Measurements from ENCODE around the gene NUP62.

Gene NUP62

GRCh38 chr19:49869009-49869483, 60.3 kb downstream of the NUP62 start:
- TF ChIP-seq GATA3 (IDR thresholded peaks at IDR 0.05; ENCODE audit: low read depth, low read length) = no peak
- TF ChIP-seq GATA2 (IDR thresholded peaks at IDR 0.05; ENCODE audit: low read depth, low read length) = no peak

DNA sequence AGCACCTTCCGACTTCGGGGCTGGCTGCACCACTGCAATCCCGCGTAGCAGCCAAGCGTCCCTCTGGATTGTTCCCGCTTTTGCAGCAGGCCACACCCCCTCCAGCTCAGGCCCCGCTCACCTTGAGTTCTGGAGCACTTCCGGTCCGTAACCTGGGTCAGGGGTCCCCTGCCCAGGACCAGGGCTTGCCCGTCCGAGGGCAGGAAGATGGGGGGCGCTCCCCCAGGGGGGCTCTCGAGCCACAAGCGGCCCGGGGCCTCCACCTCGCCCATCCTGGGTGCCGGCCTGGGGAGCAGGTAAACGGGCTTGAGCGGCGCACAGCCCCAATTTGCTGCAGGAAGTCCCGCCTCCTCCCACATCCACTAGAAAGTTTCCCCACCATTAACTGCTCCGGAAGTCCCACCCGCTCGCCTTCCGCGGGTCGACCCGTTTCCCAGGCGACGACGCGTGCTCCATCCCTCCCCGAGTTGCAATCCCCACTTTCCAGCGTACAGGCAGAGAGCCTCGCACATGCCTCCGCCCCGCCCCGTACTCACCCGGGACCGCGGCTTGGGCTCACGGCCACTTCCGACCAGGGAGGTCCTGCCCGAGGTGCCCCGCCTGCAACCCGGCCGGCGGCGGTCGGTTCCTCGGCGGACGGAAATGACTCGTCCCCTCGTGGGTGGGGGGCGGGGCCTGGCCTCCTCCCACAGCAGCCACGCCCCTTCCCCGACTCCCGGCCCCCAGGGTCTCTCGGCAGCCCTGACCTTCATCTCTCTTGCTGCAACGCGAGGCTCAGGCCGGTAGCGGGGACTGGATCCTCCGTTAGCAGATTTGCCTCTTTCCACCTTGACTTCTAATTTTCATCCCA, 62.1 kb downstream of the NUP62 start, which contains the start of gene PNKP:
Gene PNKP, minus strand, starts transcription at position 644 of the 850 bp plus-strand sequence. Its CDS starts 372 bp downstream, at position 272.
- no peak for TF ChIP-seq GATA2 (IDR thresholded peaks at IDR 0.05; ENCODE audit: low read depth, low read length)

- TF ChIP-seq GATA2 (IDR thresholded peaks at IDR 0.05; ENCODE audit: low read depth, low read length) = no peak
- no peak for TF ChIP-seq GATA3 (IDR thresholded peaks at IDR 0.05; ENCODE audit: low read depth, low read length)
Observed at GRCh38 chr19:49864890-49865289, 64.4 kb downstream of the NUP62 start.

DNA sequence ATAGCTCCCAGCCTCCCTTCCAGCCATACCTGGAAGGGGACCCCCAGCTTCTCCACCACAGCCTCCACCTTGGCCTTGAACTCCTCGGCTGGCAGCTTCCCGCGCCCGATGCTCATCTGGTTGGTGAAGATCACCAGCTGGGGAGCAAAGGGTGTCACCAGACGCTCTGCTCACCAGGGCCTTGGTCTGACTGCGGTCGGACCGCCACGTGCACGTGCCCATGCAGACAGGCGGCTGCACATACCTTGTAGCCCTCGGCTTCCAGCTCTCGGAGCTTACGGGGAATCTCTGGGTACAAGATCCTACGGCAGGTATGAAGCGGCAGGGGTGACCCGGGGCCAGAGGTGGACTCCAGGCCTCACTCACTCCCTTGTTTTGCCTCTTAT, 65.4 kb downstream of the NUP62 start:
- no peak for TF ChIP-seq GATA2 (IDR thresholded peaks at IDR 0.05; ENCODE audit: low read depth, low read length)
- TF ChIP-seq GATA3 (IDR thresholded peaks at IDR 0.05; ENCODE audit: low read depth, low read length) = no peak

DNA sequence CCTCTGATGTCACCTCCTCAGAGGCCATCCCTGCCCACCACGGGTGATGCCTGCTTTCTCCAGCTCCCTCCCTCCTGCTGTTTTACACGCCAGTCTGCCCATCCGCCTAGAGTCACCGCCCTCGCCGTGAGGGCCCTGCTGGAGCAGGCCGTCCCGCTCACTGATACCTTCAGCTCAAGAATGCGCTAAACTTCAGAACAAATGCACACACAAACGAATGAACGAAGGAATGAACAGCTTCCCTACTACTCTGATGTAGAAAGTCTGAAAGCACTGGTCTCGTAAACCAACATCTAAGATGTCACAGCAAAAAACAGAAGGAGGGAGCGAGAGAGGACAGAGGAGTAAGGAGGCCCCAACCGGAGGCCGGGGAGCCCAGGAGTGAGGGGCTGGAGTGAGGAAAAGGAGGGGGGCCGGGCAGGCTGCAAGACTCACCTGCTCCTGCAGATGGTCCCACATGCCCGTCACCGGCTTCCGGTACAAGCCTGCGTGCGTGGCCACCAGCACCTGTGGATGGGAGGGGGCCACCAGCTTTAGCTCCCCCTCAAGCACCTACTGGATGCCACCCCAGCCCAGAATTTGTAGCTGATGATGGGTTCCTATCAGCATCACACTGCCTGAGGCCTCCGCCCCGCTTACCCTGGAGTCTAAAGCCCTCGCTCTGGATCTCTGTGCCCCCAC, 65.9 kb downstream of the NUP62 start:
- no peak for TF ChIP-seq GATA3 (IDR thresholded peaks at IDR 0.05; ENCODE audit: low read depth, low read length)
- no peak for TF ChIP-seq GATA2 (IDR thresholded peaks at IDR 0.05; ENCODE audit: low read depth, low read length)

DNA sequence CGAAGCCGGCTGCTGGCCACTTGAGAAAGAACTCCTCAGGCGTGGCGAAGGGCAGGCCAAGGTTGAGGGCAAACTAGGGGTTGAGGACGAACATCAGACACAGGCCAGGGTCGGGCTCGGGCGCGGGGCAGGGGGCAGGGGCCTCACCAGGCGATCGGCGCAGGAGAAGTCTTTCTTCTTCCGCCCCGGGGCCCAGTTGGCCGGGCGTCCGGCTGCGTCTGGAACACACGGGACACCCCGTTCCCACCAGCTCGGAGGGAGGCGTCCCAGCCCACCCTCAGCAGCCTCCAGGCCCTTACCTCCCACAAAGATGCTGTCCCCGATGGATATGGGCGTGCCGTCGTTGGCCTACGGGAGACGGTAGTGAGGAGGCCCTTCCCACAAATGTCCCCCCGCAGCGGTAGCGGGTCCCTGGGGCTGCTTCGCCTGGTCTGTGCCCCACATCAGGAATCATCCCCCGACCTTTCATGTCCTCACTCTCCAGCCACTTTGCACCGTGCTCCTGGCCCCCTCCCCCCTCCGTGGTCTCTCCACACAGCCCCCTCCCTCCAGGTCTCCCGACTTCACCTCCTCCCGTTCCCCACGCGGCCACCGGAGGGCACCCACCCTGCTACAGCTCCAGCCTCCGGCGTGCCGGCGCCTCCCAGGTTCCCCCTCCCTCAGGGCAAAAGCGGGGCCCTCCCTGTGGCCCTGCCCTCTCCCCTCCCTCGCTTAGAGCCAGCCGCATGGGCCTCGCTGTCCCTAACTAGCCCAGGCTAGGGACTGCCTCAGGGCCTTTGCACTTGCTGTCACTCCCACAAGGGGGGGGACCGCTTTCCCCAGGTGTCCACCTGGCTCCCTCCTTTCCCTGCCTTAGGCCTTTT, 66.7 kb downstream of the NUP62 start:
- TF ChIP-seq GATA2 (IDR thresholded peaks at IDR 0.05; ENCODE audit: low read depth, low read length) = no peak
- TF ChIP-seq GATA3 (IDR thresholded peaks at IDR 0.05; ENCODE audit: low read depth, low read length) = no peak

- TF ChIP-seq GATA2 (IDR thresholded peaks at IDR 0.05; ENCODE audit: low read depth, low read length) (no peak), GATA3 (IDR thresholded peaks at IDR 0.05; ENCODE audit: low read depth, low read length) (no peak)
Observed at GRCh38 chr19:49861541-49862378, 67.5 kb downstream of the NUP62 start.

DNA sequence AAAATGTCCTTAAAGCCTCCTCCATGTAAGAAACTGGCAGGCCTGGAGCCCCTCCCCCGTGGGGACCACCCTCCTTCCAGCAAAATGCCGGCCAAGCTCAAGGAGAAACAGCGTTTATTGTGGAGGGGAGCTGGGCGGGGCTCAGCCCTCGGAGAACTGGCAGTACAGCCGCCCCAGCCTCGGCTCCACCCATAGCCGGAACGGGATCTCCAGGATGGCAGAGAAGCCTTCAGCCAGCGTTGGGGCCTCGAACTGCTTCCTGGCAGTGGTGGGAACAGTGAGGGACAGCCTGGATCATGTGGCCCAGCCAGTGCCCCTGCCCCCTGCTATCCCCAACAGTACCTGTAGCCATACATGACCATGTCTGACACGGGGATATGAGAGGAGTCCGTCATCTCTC, 68.2 kb downstream of the NUP62 start:
- TF ChIP-seq GATA2 (IDR thresholded peaks at IDR 0.05; ENCODE audit: low read depth, low read length) = no peak
- no peak for TF ChIP-seq GATA3 (IDR thresholded peaks at IDR 0.05; ENCODE audit: low read depth, low read length)

- no peak for TF ChIP-seq GATA3 (IDR thresholded peaks at IDR 0.05; ENCODE audit: low read depth, low read length)
- TF ChIP-seq GATA2 (IDR thresholded peaks at IDR 0.05; ENCODE audit: low read depth, low read length) = no peak
Observed at GRCh38 chr19:49860336-49861102, 68.8 kb downstream of the NUP62 start.

DNA sequence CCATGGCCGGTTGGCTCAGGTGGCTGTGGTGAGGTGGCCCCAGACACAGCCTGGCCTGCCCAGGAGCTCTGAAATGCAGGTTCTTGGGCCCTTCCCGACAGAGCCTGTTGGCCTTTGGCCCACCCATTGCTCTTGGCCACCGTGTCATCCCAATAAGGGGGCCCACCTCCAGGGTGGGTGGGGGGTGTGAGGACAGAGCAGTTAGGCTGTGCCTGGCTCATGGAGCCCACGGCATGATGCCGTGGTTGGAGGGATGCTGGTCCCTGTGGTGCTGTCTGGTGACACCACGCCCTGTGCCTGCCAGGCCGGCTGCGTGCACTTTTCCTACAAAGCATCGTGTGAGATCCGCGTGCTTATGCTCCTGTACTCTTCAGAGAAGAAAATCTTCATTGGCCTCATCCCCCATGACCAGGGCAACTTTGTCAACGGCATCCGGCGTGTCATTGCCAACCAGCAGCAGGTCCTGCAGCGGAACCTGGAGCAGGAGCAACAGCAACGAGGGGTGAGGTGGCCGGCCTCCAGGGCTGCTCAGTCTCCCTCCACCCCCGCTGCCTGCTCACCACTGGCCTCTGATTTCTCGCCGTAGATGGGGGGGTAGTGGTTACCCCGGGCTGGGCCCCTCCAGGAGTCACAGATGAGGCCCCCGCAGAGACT, 69.5 kb downstream of the NUP62 start:
- TF ChIP-seq GATA2 (IDR thresholded peaks at IDR 0.05; ENCODE audit: low read depth, low read length) = no peak
- TF ChIP-seq GATA3 (IDR thresholded peaks at IDR 0.05; ENCODE audit: low read depth, low read length) = no peak

DNA sequence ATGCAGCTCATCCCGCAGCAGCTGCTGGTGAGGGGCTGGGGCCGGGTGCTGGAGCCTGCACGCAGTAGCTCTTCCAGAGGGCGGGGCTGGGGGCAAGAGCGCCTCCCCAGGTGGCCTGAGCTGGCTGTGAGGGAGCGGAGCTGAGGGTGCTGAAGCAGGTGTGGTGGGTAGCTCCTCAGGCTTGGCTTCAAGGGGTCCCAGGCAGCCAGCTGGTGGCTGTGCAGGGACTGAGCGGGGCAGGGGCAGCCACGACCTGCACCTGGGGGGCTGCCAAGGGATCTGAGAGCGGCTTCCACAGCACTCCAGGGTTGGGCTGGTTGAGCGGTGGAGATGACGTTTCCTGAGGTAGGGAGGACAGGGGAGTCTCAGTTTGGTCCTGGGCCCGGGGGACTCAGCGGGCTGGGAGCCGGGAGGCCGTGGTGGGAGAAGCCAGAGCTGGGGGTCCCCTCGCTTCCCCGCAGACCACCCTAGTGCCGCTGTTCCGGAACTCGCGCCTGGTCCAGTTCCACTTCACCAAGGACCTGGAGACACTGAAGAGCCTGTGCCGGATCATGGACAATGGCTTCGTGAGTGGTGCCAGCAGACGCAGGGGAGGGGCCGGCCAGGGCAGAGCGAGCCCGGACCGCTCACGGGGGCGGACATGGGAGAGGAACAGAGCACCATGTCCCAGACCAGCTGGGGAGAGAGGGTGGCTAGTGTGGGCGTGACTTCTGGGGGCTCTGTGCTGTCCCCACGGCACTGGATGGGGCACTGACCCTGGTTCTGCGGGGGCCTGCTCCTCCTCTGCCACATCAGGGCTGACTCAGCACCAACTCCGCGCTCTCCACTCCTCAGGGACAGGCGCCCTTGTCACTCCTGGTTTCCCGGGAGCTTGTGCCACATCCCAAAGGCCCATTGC, 71.0 kb downstream of the NUP62 start:
- no peak for TF ChIP-seq GATA3 (IDR thresholded peaks at IDR 0.05; ENCODE audit: low read depth, low read length)
- TF ChIP-seq GATA2 (IDR thresholded peaks at IDR 0.05; ENCODE audit: low read depth, low read length) = no peak
